Nephron (organoid): Measurements from ENCODE around the gene HSPB7.
"Not testable (repeated sequence)": the region's sequence is repeated elsewhere in the genome, so short reads cannot be mapped to it uniquely, and the experiment has no call there.

ENCODE experiments used
- H3K27ac Mint-ChIP-seq, 3 experiments: 2 replicates each; pipeline ENCODE4 v1.8.0; 2020; ENCODE audit warnings: mixed read lengths in 3 of 3, mild to moderate bottlenecking in 2 of 3, moderate library complexity in 1 of 3
- H3K27me3 Mint-ChIP-seq: 2 replicates; pipeline ENCODE4 v1.8.0; 2021; ENCODE audit warnings: low read depth, mild to moderate bottlenecking, moderate library complexity, mixed read lengths
- H3K36me3 Mint-ChIP-seq: 2 replicates; pipeline ENCODE4 v1.8.0; 2020; ENCODE audit warnings: low read depth, mixed read lengths
- H3K4me1 Mint-ChIP-seq: 2 replicates; pipeline ENCODE4 v1.8.0; 2020; ENCODE audit warnings: mixed read lengths
- H3K4me3 Mint-ChIP-seq, 3 experiments: 2 replicates each; pipeline ENCODE4 v1.8.0; 2020; ENCODE audit warnings: mild to moderate bottlenecking in 3 of 3, mixed read lengths in 3 of 3, moderate library complexity in 2 of 3
- H3K9me3 Mint-ChIP-seq: 2 replicates; pipeline ENCODE4 v1.8.0; 2020; ENCODE audit warnings: mixed read lengths
- CTCF ChIP-seq, 3 experiments: fragments of 200-600 bp; sonication (generic); IDR thresholded peaks; one replicate each; pipeline ENCODE4 v1.5.0; 2021; ENCODE audit warnings: antibody characterized with exemption in 3 of 3; ENCODE audit not compliant: unreplicated experiment in 3 of 3

Gene HSPB7

DNA sequence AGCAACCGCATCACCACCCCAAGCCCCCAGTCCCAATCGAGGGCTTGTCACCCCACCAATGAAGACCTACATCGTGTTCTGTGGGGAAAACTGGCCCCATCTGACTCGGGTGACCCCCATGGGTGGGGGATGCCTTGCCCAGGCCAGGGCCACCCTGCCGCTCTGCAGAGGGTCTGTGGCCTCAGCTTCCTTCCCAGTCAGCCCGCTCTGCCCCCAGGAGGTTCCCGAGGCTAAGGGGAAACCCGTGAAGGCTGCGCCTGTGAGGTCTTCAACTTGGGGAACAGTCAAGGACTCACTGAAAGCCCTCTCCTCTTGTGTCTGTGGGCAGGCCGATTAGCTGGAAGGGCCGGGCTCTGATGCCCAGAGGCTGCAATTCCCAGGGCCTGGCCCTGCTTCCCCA lies 11.8 kb downstream of the HSPB7 start:
- no peaks in the 10 kb centered on the region for H3K9me3 Mint-ChIP-seq
- TF ChIP-seq CTCF (IDR thresholded peaks at IDR 0.05; ENCODE audit: unreplicated experiment in 3 of 3), result no peak
- H3K4me1 Mint-ChIP-seq, result no peaks in the 10 kb centered on the region
- H3K4me3 Mint-ChIP-seq, result no peak overlapping the region
- H3K27me3 Mint-ChIP-seq, result peaks cover 4% of the 10 kb centered on the region
- no peaks in the 10 kb centered on the region for H3K36me3 Mint-ChIP-seq
- no peak overlapping the region for H3K27ac Mint-ChIP-seq

DNA sequence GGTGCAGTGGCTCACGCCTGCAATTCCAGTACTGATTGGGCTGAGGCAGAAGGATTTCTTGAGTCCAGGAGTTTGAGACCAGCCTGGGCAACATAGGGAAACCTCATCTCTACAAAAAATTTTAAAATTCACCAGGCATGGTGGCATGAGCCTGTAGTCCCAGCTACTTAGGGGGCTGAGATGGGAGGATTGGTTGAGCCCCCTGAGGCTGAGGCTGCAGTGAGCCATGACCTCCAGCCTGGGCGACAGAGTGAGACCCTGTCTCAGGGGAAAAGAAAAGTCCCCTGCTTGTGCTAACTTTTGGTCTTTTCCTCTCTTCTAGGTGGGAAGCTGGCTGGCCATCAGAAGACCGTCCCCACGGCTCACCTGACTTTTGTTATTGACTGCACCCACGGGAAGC lies 12.2 kb downstream of the HSPB7 start:
- Mint-ChIP-seq H3K36me3 (no peaks in the 10 kb centered on the region), H3K27me3 (peaks cover 4% of the 10 kb centered on the region), H3K4me3 (no peak overlapping the region), H3K4me1 (no peaks in the 10 kb centered on the region), H3K9me3 (no peaks in the 10 kb centered on the region), H3K27ac (no peak overlapping the region)
- no peak for TF ChIP-seq CTCF (IDR thresholded peaks at IDR 0.05; ENCODE audit: unreplicated experiment in 3 of 3)

- H3K36me3 Mint-ChIP-seq, H3K4me1 Mint-ChIP-seq, H3K9me3 Mint-ChIP-seq, H3K4me3 Mint-ChIP-seq, H3K27ac Mint-ChIP-seq: not testable (repeated sequence)
- H3K27me3 Mint-ChIP-seq, result peaks cover 12% of the 10 kb centered on the region
Observed at GRCh38 chr1:16001274-16001673, 16.6 kb downstream of the HSPB7 start.

- no peak overlapping the region for H3K27ac Mint-ChIP-seq
- H3K4me1 Mint-ChIP-seq, result no peaks in the 10 kb centered on the region
- H3K27me3 Mint-ChIP-seq, result peaks cover 12% of the 10 kb centered on the region
- no peak for TF ChIP-seq CTCF (IDR thresholded peaks at IDR 0.05; ENCODE audit: unreplicated experiment in 3 of 3)
- H3K9me3 Mint-ChIP-seq, result no peaks in the 10 kb centered on the region
- H3K4me3 Mint-ChIP-seq, result no peak overlapping the region
- no peaks in the 10 kb centered on the region for H3K36me3 Mint-ChIP-seq
Observed at GRCh38 chr1:15998929-15999328, 18.9 kb downstream of the HSPB7 start.

DNA sequence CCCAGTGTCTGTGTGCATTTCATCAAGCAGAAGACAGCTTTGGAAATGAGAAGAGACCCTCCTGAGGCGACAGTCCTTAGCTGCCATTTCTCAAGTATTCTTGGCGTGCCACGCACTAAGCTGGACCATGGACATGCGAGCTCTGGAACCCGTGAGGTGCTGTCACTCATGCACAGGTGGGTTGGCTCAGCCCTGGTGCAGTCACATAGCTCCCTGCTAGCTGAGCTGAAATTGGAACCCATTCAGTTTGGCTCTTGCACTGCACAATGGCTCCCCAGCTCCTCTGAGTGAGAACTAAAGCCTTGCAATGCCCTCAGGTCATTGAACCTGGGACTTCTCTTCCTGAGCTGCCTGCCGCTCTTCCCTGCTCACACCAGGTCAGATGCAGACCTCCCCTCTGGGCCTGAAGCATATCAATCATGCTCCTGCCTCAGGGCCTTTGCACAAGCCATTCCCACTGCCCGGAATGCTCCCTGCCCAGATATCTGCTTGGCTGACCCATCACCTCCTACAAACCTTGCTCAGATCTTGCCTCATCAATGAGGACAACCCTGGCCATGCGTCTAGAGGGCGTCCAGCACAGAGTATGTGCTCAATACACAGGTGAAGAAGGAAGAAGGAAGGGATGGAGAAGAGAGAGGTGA lies 20.1 kb downstream of the HSPB7 start:
- H3K36me3 Mint-ChIP-seq, result no peaks in the 10 kb centered on the region
- H3K27me3 Mint-ChIP-seq, result peaks cover 12% of the 10 kb centered on the region
- H3K9me3 Mint-ChIP-seq, result no peaks in the 10 kb centered on the region
- H3K27ac Mint-ChIP-seq, result no peak overlapping the region
- H3K4me3 Mint-ChIP-seq, result no peak overlapping the region
- no peak for TF ChIP-seq CTCF (IDR thresholded peaks at IDR 0.05; ENCODE audit: unreplicated experiment in 3 of 3)
- H3K4me1 Mint-ChIP-seq, result no peaks in the 10 kb centered on the region

DNA sequence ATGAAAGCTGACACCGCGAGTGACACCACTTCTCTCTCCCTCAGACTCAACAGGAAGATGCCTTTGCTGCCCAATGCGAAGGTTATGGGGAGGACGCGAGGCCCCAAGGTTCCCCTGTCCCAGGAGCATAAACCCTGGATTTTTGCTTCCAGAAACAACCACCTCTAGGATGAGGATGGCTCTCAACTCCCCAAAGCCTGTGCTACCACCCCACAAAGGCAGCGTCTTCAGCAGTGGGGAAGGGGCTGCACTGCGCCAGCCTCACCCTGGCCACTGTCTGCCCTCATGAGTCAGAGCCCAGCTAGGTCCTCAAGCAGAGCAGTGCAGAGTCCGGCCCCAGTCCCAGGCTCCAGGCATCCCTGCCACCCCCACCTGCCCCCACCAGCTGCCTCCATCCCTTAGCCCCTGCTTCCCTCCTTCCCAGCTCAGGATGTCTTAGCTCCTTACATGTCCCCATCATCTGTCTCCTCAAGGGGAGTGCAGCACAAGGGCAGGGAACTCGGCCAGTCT lies 20.7 kb downstream of the HSPB7 start:
- H3K4me1 Mint-ChIP-seq, result no peaks in the 10 kb centered on the region
- H3K27me3 Mint-ChIP-seq, result peaks cover 7% of the 10 kb centered on the region
- no peaks in the 10 kb centered on the region for H3K36me3 Mint-ChIP-seq
- no peak overlapping the region for H3K4me3 Mint-ChIP-seq
- TF ChIP-seq CTCF (IDR thresholded peaks at IDR 0.05; ENCODE audit: unreplicated experiment in 3 of 3), result no peak
- no peaks in the 10 kb centered on the region for H3K9me3 Mint-ChIP-seq
- no peak overlapping the region for H3K27ac Mint-ChIP-seq
